Neural progenitor cell (in vitro differentiated cells): Measurements from ENCODE around the gene CTDP1. TPM values are rescaled to one million over a fixed set of nuclear protein-coding genes. Genes with fewer than 3 reads are reported as not detected.

Source experiments
- DNase-seq: peaks from one replicate; pipeline ENCODE4 v3.0.0-alpha.2; 2016; ENCODE audit warnings: low spot score
- H2AFZ ChIP-seq: fragments of 200-600 bp; sonication (generic); replicated peaks from 2 replicates; pipeline ENCODE4 v1.6.1; 2016; ENCODE audit warnings: antibody characterized with exemption
- H3F3A ChIP-seq: fragments of 200-600 bp; sonication (generic); 2 replicates; pipeline ENCODE4 v1.6.1; 2016; ENCODE audit warnings: antibody characterized with exemption, low read depth
- H3K27ac ChIP-seq: fragments of 200-600 bp; sonication (generic); 2 replicates; pipeline ENCODE4 v1.5.1; 2016; ENCODE audit warnings: mild to moderate bottlenecking
- H3K27me3 ChIP-seq: fragments of 200-600 bp; sonication (generic); 2 replicates; pipeline ENCODE4 v1.6.1; 2016; ENCODE audit warnings: mild to moderate bottlenecking, moderate library complexity
- H3K36me3 ChIP-seq: fragments of 200-600 bp; sonication (generic); 2 replicates; pipeline ENCODE4 v1.5.1; 2016
- H3K4me1 ChIP-seq: fragments of 200-600 bp; sonication (generic); 2 replicates; pipeline ENCODE4 v1.6.1; 2016; ENCODE audit warnings: mixed run types
- H3K4me2 ChIP-seq: fragments of 200-600 bp; sonication (generic); 2 replicates; pipeline ENCODE4 v1.6.1; 2016
- H3K4me3 ChIP-seq: fragments of 200-600 bp; sonication (generic); 2 replicates; pipeline ENCODE4 v1.5.1; 2016
- H3K79me2 ChIP-seq: fragments of 200-600 bp; sonication (generic); 2 replicates; pipeline ENCODE4 v1.6.1; 2016; ENCODE audit warnings: low read depth
- H3K9ac ChIP-seq: fragments of 200-600 bp; sonication (generic); 2 replicates; pipeline ENCODE4 v1.6.1; 2016
- H3K9me3 ChIP-seq: fragments of 200-600 bp; sonication (generic); 2 replicates; pipeline ENCODE4 v1.5.1; 2016; ENCODE audit warnings: low read depth
- H4K20me1 ChIP-seq: fragments of 200-600 bp; sonication (generic); 2 replicates; pipeline ENCODE4 v1.6.1; 2016; ENCODE audit warnings: low read depth
- H3K27ac Mint-ChIP-seq: 3 replicates; pipeline ENCODE4 v1.8.0; 2021; ENCODE audit warnings: mixed read lengths
- H3K27me3 Mint-ChIP-seq: 2 replicates; pipeline ENCODE4 v1.8.0; 2022; ENCODE audit warnings: low read depth, mild to moderate bottlenecking, inconsistent platforms, moderate library complexity, mixed read lengths; ENCODE audit not compliant: insufficient read depth
- H3K36me3 Mint-ChIP-seq: 3 replicates; pipeline ENCODE4 v1.8.0; 2021; ENCODE audit warnings: mixed read lengths
- H3K4me1 Mint-ChIP-seq: 3 replicates; pipeline ENCODE4 v1.8.0; 2021; ENCODE audit warnings: mixed read lengths
- H3K4me3 Mint-ChIP-seq: 3 replicates; pipeline ENCODE4 v1.8.0; 2021; ENCODE audit warnings: mild to moderate bottlenecking, moderate library complexity, mixed read lengths
- H3K9me3 Mint-ChIP-seq: 3 replicates; pipeline ENCODE4 v1.8.0; 2020; ENCODE audit warnings: mixed read lengths
- EZH2 ChIP-seq: fragments of 200-600 bp; sonication (generic); IDR thresholded peaks from 2 replicates; pipeline ENCODE4 v1.6.1; 2017; ENCODE audit warnings: antibody characterized with exemption, mild to moderate bottlenecking, moderate library complexity
- EZH2phosphoT487 ChIP-seq: fragments of 200-600 bp; sonication (generic); IDR thresholded peaks from 2 replicates; pipeline ENCODE4 v1.6.1; 2017; ENCODE audit warnings: antibody characterized with exemption
- total RNA-seq: library from RNA; depleted of rRNA; stranded (reverse); fragments of >200 nt; gene quantifications from 2 replicates; pipeline ENCODE4 v1.2.3, GENCODE V29; 2015; ENCODE audit warnings: low replicate concordance
- TF ChIP-seq, protein P1 (sequence below): fragments of 200-600 bp; sonication (generic); IDR thresholded peaks from 2 replicates; pipeline ENCODE4 v1.5.1; 2017; ENCODE audit warnings: antibody characterized with exemption, mild to moderate bottlenecking

Gene CTDP1
- total RNA-seq, 1 donor from 2014 or later, result 11.8 TPM

DNA sequence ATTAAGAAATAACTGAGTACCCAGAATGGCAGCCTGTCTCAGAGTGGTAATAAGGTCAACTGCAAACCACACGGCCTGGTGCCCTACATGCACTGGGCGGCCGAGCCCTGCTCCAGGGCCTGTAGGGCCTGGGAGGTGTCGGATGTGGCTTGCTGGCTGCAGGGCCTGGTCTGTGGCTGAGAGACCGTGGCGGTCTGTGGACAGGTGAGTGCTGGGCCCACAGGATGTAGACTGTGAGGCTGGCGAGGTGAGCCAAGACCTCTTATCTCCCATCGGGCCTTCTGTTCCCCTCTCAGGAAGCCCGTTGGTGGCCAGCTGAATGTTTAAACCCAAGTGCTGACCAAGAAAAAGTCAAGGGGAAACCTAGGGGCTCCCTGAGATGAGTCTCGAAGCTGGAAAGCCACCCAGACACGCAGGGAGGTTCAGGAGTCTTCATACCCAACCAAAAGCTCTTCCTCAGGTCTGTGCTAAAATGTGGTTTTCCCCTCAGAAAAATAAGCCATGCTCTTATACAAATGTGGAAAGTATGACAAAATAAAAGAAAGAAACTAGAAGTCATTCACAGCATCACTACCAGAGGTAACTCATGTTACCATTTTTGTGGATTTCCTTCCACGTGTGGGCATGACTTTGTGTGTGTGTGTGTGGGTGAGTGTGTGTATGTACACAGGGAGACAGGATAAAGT, 47.7 kb upstream of the CTDP1 start:
- Histone ChIP-seq H3K27ac (no peak overlapping the region), H3K4me1 (no peaks in the 10 kb centered on the region), H3K9me3 (no peaks in the 10 kb centered on the region), H3K9ac (no peak overlapping the region), H3K36me3 (no peaks in the 10 kb centered on the region), H2AFZ (no peak overlapping the region), H3K27me3 (peaks cover under 1% of the 10 kb centered on the region), H3F3A (no peaks in the 10 kb centered on the region), H3K4me3 (no peak overlapping the region), H4K20me1 (no peaks in the 10 kb centered on the region), H3K79me2 (no peaks in the 10 kb centered on the region), H3K4me2 (no peak overlapping the region)
- Mint-ChIP-seq H3K4me3 (no peak overlapping the region), H3K9me3 (peaks cover 18% of the 10 kb centered on the region), H3K27ac (no peak overlapping the region), H3K36me3 (no peaks in the 10 kb centered on the region), H3K4me1 (no peaks in the 10 kb centered on the region), H3K27me3 (peaks cover 21% of the 10 kb centered on the region)
- TF ChIP-seq EZH2, result no peak
- TF ChIP-seq EZH2phosphoT487, result no peak
- TF ChIP-seq, protein P1, sequence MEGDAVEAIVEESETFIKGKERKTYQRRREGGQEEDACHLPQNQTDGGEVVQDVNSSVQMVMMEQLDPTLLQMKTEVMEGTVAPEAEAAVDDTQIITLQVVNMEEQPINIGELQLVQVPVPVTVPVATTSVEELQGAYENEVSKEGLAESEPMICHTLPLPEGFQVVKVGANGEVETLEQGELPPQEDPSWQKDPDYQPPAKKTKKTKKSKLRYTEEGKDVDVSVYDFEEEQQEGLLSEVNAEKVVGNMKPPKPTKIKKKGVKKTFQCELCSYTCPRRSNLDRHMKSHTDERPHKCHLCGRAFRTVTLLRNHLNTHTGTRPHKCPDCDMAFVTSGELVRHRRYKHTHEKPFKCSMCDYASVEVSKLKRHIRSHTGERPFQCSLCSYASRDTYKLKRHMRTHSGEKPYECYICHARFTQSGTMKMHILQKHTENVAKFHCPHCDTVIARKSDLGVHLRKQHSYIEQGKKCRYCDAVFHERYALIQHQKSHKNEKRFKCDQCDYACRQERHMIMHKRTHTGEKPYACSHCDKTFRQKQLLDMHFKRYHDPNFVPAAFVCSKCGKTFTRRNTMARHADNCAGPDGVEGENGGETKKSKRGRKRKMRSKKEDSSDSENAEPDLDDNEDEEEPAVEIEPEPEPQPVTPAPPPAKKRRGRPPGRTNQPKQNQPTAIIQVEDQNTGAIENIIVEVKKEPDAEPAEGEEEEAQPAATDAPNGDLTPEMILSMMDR, result no peak
- DNase-seq, result no peak

DNA sequence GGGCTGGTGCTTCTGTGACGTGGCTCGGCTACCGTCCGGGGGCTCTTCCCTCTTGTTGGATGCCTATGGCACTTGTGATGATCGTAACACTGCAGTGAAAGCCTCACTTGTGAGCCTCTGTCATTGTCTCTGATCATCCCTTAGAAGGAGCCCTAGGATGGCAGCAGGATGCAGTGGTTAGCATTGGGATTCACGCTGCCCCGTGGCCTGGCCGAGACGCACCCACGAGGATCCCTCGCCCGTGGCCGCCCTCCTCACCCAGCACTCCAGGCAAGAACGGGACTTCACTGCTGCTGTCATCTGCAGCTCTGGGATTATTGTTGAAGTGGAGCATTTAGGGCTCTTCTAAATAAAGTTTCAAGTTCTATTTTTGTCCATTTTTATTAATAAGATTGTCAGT, 46.8 kb upstream of the CTDP1 start:
- H3K36me3 ChIP-seq, result no peaks in the 10 kb centered on the region
- H3K79me2 ChIP-seq, result no peaks in the 10 kb centered on the region
- H3K4me3 Mint-ChIP-seq, result no peak overlapping the region
- no peak overlapping the region for H3K4me2 ChIP-seq
- peaks cover 9% of the 10 kb centered on the region for H3K27me3 ChIP-seq
- H3K27ac ChIP-seq, result no peak overlapping the region
- no peaks in the 10 kb centered on the region for H3F3A ChIP-seq
- H3K27ac Mint-ChIP-seq, result no peak overlapping the region
- H4K20me1 ChIP-seq, result no peaks in the 10 kb centered on the region
- H2AFZ ChIP-seq, result no peak overlapping the region
- DNase-seq, result no peak
- TF ChIP-seq EZH2phosphoT487 (no peak), EZH2 (no peak)
- TF ChIP-seq, protein P1, result no peak
- no peaks in the 10 kb centered on the region for H3K36me3 Mint-ChIP-seq
- peaks cover 21% of the 10 kb centered on the region for H3K27me3 Mint-ChIP-seq
- H3K9me3 ChIP-seq, result no peaks in the 10 kb centered on the region
- no peak overlapping the region for H3K9ac ChIP-seq
- no peaks in the 10 kb centered on the region for H3K4me1 ChIP-seq
- no peak overlapping the region for H3K4me3 ChIP-seq
- H3K4me1 Mint-ChIP-seq, result no peaks in the 10 kb centered on the region
- peaks cover 18% of the 10 kb centered on the region for H3K9me3 Mint-ChIP-seq

DNA sequence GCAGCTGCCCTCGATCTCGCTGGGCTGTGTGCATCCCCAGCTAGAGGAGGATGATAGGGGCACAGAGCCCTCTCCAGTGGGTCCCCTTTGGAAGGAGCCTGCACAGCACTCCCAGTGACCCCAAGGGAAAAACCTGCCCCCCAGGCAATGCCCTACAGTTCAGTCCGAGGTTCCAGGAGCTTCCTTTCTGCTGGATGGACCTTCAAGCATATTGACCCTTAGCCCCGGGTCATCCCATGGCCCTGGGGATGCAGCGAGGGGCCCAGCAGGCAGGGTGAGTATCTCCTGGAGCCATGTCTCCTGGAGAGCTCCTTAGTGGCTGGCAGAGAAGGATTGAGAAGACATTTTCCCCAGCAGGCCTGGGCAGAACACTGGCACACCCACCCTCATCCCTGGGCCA, 45.4 kb upstream of the CTDP1 start:
- no peak overlapping the region for H3K4me2 ChIP-seq
- H3K9ac ChIP-seq, result no peak overlapping the region
- Mint-ChIP-seq H3K9me3 (peaks cover 18% of the 10 kb centered on the region), H3K4me1 (no peaks in the 10 kb centered on the region), H3K4me3 (no peak overlapping the region), H3K36me3 (no peaks in the 10 kb centered on the region), H3K27ac (no peak overlapping the region), H3K27me3 (peaks cover 19% of the 10 kb centered on the region)
- H3F3A ChIP-seq, result no peaks in the 10 kb centered on the region
- peaks cover 13% of the 10 kb centered on the region for H3K27me3 ChIP-seq
- TF ChIP-seq, protein P1, result no peak
- TF ChIP-seq EZH2 (no peak), EZH2phosphoT487 (no peak)
- H3K36me3 ChIP-seq, result no peaks in the 10 kb centered on the region
- H3K4me1 ChIP-seq, result no peaks in the 10 kb centered on the region
- DNase-seq, result no peak
- H3K4me3 ChIP-seq, result no peak overlapping the region
- no peaks in the 10 kb centered on the region for H4K20me1 ChIP-seq
- H3K27ac ChIP-seq, result no peak overlapping the region
- no peak overlapping the region for H2AFZ ChIP-seq
- H3K9me3 ChIP-seq, result no peaks in the 10 kb centered on the region
- H3K79me2 ChIP-seq, result no peaks in the 10 kb centered on the region
